Ovary (tissue), 9 donors: ENCODE measurements around the gene IMMP2L. TPM values are rescaled to one million over a fixed set of nuclear protein-coding genes. Genes with fewer than 3 reads are reported as not detected.

Experiments
- DNase-seq, 5 donors: peaks; one replicate each; pipeline ENCODE4 v3.0.0-alpha.2; 2019 to 2020
- H3K27ac ChIP-seq, 2 donors: fragments of 200-600 bp; one replicate each; pipeline versions ENCODE4 v1.5.1 to v1.8.0; 2019 to 2022
- H3K27me3 ChIP-seq: fragments of 200-600 bp; one replicate; pipeline ENCODE4 v1.8.0; 2022
- H3K36me3 ChIP-seq: fragments of 200-600 bp; sonication (generic); one replicate; pipeline ENCODE4 v1.5.1; 2019
- H3K4me1 ChIP-seq: one replicate; pipeline ENCODE4 v1.8.1; 2013; ENCODE audit warnings: mild to moderate bottlenecking, moderate library complexity; ENCODE audit not compliant: insufficient read depth
- H3K4me3 ChIP-seq: fragments of 200-600 bp; sonication (generic); one replicate; pipeline ENCODE4 v1.5.1; 2017
- H3K9me3 ChIP-seq, 2 donors: fragments of 200-600 bp in 1 of 2; sonication (generic) in 1 of 2; one replicate each; pipeline versions ENCODE4 v1.5.1 to v1.8.1; 2013 to 2019; ENCODE audit warnings: mild to moderate bottlenecking in 1 of 2, moderate library complexity in 1 of 2
- EP300 ChIP-seq: sonication (generic); formaldehyde crosslinking; IDR thresholded peaks from one replicate; pipeline ENCODE4 v1.6.1; 2017; ENCODE audit warnings: antibody characterized with exemption
- POLR2A ChIP-seq: fragments of 450-650 bp; IDR thresholded peaks from one replicate; pipeline ENCODE4 v1.6.1; 2017; ENCODE audit warnings: antibody characterized with exemption, mild to moderate bottlenecking, moderate library complexity
- WGBS, 3 donors: extraction: QIAGEN DNeasy Blood & Tissue Kit in 1 of 3; methylation state at CpG; one replicate each; pipeline versions ENCODE4 v1.1.5 to v1.1.7; 2013 to 2017; 5-methylcytosine and 5-hydroxymethylcytosine counted together
- intact Hi-C, 4 donors: fragments of 100-400 bp; cut with DNase I; formaldehyde crosslinking; loops; one replicate each; pipeline versions ENCODE4 v1.11.0 to v1.15.1; 2022 to 2023
- polyA plus RNA-seq, 2 donors: library from polyadenylated mRNA; stranded (reverse); fragments of 200-250 nt in 1 of 2; fragments of 350-450 nt in 1 of 2; fragmentation: Illumina TruSeq in 1 of 2; extraction: RNeasy Lipid Tissue Mini Kit (QIAGEN cat#74804) in 1 of 2; gene quantifications; one replicate each; pipeline ENCODE4 v1.2.3, GENCODE V29; 2013 to 2014
- total RNA-seq, 7 donors: library from RNA; depleted of rRNA in 2 of 7; stranded (reverse); fragments of >200 nt in 2 of 7; fragmentation: NEBNext Ultra II Directional in 3 of 7; extraction: Animal tissue kit (Norgen Biotek cat#: 25700) in 3 of 7; gene quantifications; one replicate each; pipeline versions ENCODE4 v1.1.0 to v1.2.4, GENCODE V29; 2016 to 2023
- TF ChIP-seq, protein P1 (sequence below), 3 donors: fragments of 450-650 bp in 2 of 3; fragments of 200-600 bp in 1 of 3; IDR thresholded peaks; one replicate each; pipeline versions ENCODE4 v1.5.1 to v1.8.0; 2016 to 2022; ENCODE audit warnings: antibody characterized with exemption in 3 of 3, mild to moderate bottlenecking in 1 of 3
- donor health status: DM: no; HTN: no; CAD: no; lungs with moderate emphysema.
- donor health status: DM: no; HTN: no; CAD: no.
- donor health status: Bipolar disorder and iron deficiency.
- donor health status: DM: yes; HTN: yes; CAD: no.
- donor health status: DM: no; HTN: no; CAD: no.
- donor health status: DM: yes; HTN: yes; CAD: no.

IMMP2L gene
- total and polyA plus RNA-seq, 9 donors = 19.5 to 36.9 (median 29.9) TPM

DNA sequence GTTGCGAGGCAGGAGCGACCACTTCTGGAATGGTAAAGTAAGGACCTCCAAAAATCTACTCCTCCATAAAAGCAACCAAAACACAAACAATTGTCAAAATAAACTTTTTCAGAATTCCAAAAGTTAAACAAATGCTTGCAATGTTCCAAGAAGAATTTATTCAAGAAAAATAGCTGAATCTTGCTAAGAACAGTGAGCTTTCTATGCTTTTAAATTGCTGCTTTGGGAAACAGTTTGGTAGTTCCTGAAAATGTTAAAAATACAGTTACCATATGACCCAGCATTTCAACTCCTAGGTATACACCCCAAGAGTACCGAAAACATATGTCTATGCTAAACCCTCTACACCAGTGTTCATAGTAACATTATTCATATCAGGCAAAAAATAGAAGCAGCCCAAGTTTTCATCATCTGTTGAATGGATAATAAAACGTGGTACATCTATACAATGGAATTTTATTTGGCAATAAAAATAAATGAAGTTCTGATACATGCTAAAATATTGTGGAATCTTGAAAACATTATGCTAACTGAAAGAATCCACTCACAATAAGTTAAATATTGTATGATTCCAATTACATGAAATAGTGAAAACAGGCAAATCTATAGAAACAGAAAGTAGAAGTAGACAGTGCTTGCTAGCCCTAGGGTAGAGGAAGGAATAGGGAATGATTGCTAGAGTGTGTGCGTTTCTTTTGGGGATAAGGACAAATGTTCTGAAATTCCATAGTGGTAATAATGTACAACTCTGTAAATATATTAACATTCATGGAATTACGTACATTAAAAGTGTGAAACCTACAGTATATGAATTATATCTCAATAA, 414.4 kb downstream of the IMMP2L start:
- no peaks in the 10 kb centered on the region for H3K36me3 ChIP-seq
- 92 to 94% (median 93%) methylated on average over 6 of the region's 6 CpGs for WGBS, 3 donors
- no peaks in the 10 kb centered on the region for H3K4me1 ChIP-seq
- intact Hi-C loops = no loop called here
- no peaks in the 10 kb centered on the region for H3K9me3 ChIP-seq
- DNase-seq = no peak
- TF ChIP-seq EP300 = no peak
- TF ChIP-seq POLR2A = no peak
- TF ChIP-seq, protein P1, sequence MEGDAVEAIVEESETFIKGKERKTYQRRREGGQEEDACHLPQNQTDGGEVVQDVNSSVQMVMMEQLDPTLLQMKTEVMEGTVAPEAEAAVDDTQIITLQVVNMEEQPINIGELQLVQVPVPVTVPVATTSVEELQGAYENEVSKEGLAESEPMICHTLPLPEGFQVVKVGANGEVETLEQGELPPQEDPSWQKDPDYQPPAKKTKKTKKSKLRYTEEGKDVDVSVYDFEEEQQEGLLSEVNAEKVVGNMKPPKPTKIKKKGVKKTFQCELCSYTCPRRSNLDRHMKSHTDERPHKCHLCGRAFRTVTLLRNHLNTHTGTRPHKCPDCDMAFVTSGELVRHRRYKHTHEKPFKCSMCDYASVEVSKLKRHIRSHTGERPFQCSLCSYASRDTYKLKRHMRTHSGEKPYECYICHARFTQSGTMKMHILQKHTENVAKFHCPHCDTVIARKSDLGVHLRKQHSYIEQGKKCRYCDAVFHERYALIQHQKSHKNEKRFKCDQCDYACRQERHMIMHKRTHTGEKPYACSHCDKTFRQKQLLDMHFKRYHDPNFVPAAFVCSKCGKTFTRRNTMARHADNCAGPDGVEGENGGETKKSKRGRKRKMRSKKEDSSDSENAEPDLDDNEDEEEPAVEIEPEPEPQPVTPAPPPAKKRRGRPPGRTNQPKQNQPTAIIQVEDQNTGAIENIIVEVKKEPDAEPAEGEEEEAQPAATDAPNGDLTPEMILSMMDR (IDR thresholded peaks at IDR 0.05) = no peak
- no peaks in the 10 kb centered on the region for H3K27me3 ChIP-seq
- H3K27ac ChIP-seq = no peak overlapping the region
- no peak overlapping the region for H3K4me3 ChIP-seq

DNA sequence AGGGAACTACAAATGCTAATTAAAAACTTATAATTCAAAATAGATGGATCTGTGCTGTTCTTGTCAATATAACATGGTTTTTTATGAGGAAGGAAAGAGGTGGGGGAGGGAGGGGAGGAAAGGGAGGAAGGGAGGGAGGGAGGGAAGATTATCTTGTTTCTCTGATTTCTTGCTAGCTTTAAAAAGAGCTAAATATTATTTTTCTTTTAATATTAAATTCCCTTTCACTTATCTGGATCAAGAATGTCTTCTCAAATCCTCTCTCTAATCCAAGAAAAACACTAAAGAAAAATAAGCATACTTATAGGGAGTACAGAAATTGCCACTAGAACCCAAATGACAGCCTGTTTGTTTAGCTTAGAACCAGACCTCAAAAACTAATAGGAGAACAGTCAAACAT, 416.2 kb downstream of the IMMP2L start:
- Histone ChIP-seq H3K4me3 (no peak overlapping the region), H3K36me3 (no peaks in the 10 kb centered on the region), H3K9me3 (no peaks in the 10 kb centered on the region), H3K4me1 (no peaks in the 10 kb centered on the region), H3K27me3 (no peaks in the 10 kb centered on the region), H3K27ac (no peak overlapping the region)
- no peak for DNase-seq
- intact Hi-C loops = no loop called here
- TF ChIP-seq POLR2A (no peak), EP300 (no peak)
- TF ChIP-seq, protein P1 (IDR thresholded peaks at IDR 0.05) = no peak

DNA sequence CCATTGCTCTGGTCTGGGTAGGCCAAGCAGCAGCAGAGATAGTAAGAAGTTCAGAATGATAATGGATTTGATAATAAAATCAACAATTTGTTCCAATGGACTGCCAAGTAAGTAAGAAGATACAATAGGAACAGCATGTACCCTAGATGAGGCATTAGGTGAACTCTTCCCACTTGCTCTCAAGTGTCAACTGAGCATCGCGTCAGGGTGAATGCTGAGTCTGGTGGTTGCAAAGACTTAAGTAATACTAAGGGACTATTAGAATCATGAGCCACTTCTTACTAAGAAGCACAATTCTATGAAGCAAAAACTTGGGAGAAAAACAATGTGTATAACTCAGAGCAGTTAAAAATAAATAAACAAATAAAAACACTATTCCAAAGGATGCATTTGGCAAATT, 416.8 kb downstream of the IMMP2L start:
- no peak overlapping the region for H3K27ac ChIP-seq
- H3K4me1 ChIP-seq = no peaks in the 10 kb centered on the region
- 75 to 97% (median 96%) methylated on average over 2 of the region's 2 CpGs for WGBS, 3 donors
- intact Hi-C loops = no loop called here
- no peaks in the 10 kb centered on the region for H3K27me3 ChIP-seq
- H3K36me3 ChIP-seq = no peaks in the 10 kb centered on the region
- TF ChIP-seq, protein P1 (IDR thresholded peaks at IDR 0.05) = no peak
- no peak for TF ChIP-seq POLR2A
- no peak for TF ChIP-seq EP300
- H3K4me3 ChIP-seq = no peak overlapping the region
- no peaks in the 10 kb centered on the region for H3K9me3 ChIP-seq
- no peak for DNase-seq

DNA sequence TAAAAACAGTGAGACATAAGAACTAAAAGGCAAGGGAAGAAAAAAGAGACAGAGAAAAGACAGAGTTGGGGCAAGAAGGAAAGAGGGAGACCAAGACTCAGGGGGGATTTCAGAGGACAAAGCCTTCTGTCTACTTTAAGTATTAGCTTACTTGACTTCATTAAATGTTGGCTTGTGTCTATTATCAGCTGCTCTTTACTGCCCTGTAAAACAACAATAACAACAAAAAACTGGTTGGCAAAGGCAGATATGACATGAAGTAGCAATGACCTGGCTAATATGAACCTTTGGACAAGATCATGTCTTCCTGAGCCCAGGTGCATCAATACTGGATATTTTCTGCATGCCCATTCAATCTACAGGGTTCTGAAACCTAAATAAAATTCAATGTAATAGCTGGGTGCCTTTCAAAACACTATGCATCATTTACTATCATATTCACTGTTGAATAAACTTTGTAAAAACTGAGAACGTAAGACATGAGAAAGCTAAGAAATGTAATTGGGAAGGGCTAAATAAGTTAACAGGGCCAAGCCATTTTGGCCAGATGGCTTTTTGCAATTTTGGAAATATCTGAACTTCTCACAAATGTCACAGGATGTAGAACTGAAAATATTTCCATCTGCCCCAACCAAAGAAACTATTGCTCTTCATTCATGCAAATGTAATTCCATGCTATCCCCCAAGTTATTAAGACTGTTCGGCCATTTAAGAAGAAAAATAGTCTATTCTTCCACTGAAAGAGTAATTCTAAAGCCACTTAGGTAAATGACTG, 422.0 kb downstream of the IMMP2L start:
- intact Hi-C loops = no loop called here
- DNase-seq = no peak
- no peak overlapping the region for H3K27ac ChIP-seq
- no peaks in the 10 kb centered on the region for H3K36me3 ChIP-seq
- no peak overlapping the region for H3K4me3 ChIP-seq
- TF ChIP-seq, protein P1 (IDR thresholded peaks at IDR 0.05) = no peak
- TF ChIP-seq POLR2A (no peak), EP300 (no peak)
- H3K9me3 ChIP-seq = no peaks in the 10 kb centered on the region
- 87 to 92% (median 90%) methylated on average over 2 of the region's 2 CpGs for WGBS, 3 donors
- peaks cover 2% of the 10 kb centered on the region for H3K4me1 ChIP-seq
- H3K27me3 ChIP-seq = no peaks in the 10 kb centered on the region
